NCI-H1436 treated with DMSO at 0.1 percent for 48 hours (cell line): ENCODE data around the gene FOXE1.

ENCODE experiments used
- DNase-seq: peaks from one replicate; lab custom pipeline; 2025; lab: John Stamatoyannopoulos, UW

The FOXE1 gene

GRCh38 chr9:97853056-97853843 lies at the start of gene FOXE1:
TSS of gene FOXE1 (plus strand) at chr9:97853226. CDS start at chr9:97853915, 689 bp downstream.
- no peak for DNase-seq

- no peak for DNase-seq
Measured at GRCh38 chr9:97804059-97804365, 49.0 kb upstream of the FOXE1 start.

GRCh38 chr9:97806721-97807120 lies 46.3 kb upstream of the FOXE1 start:
- no peak for DNase-seq

GRCh38 chr9:97807681-97808080 lies 45.3 kb upstream of the FOXE1 start:
- no peak for DNase-seq

GRCh38 chr9:97808415-97808814 lies 44.6 kb upstream of the FOXE1 start:
- no peak for DNase-seq

GRCh38 chr9:97808972-97809371 lies 44.1 kb upstream of the FOXE1 start:
- DNase-seq, result no peak

- no peak for DNase-seq
Measured at GRCh38 chr9:97809666-97810344, 43.2 kb upstream of the FOXE1 start.

GRCh38 chr9:97811533-97812246 lies 41.3 kb upstream of the FOXE1 start:
- DNase-seq, result no peak

GRCh38 chr9:97812247-97812543 lies 40.8 kb upstream of the FOXE1 start:
- no peak for DNase-seq

- DNase-seq, result no peak
Measured at GRCh38 chr9:97813072-97813471, 40.0 kb upstream of the FOXE1 start.

- DNase-seq, result no peak
Measured at GRCh38 chr9:97819735-97820134, 33.3 kb upstream of the FOXE1 start.

GRCh38 chr9:97820373-97820772 lies 32.7 kb upstream of the FOXE1 start:
- no peak for DNase-seq

- no peak for DNase-seq
Measured at GRCh38 chr9:97830884-97831829, 21.9 kb upstream of the FOXE1 start.

- no peak for DNase-seq
Measured at GRCh38 chr9:97831843-97832636, 21.0 kb upstream of the FOXE1 start.

- no peak for DNase-seq
Measured at GRCh38 chr9:97840521-97840920, 12.5 kb upstream of the FOXE1 start.

GRCh38 chr9:97842960-97843359 lies 10.1 kb upstream of the FOXE1 start:
- DNase-seq, result no peak

- no peak for DNase-seq
Measured at GRCh38 chr9:97845130-97845529, 7.9 kb upstream of the FOXE1 start.

- no peak for DNase-seq
Measured at GRCh38 chr9:97845763-97846162, 7.3 kb upstream of the FOXE1 start.

GRCh38 chr9:97846347-97846746 lies 6.7 kb upstream of the FOXE1 start:
- DNase-seq, result no peak

GRCh38 chr9:97847474-97848214 lies 5.4 kb upstream of the FOXE1 start:
- no peak for DNase-seq

- DNase-seq, result no peak
Measured at GRCh38 chr9:97848215-97848479, 4.9 kb upstream of the FOXE1 start.
